Osteocyte (in vitro differentiated cells): Measurements from ENCODE around the gene MEGF11. TPM values are rescaled to one million over a fixed set of nuclear protein-coding genes. Genes with fewer than 3 reads are reported as not detected.

ENCODE experiments used
- DNase-seq: peaks from one replicate; pipeline ENCODE4 v3.0.0; 2021; ENCODE audit warnings: mixed read lengths; ENCODE audit not compliant: unreplicated experiment; ENCODE audit errors: extremely low spot score
- H3K27ac Mint-ChIP-seq: one replicate; pipeline ENCODE4 v1.8.0; 2021; ENCODE audit warnings: mild to moderate bottlenecking, mixed read lengths; ENCODE audit not compliant: unreplicated experiment
- H3K27me3 Mint-ChIP-seq: one replicate; pipeline ENCODE4 v1.8.0; 2021; ENCODE audit warnings: mixed read lengths; ENCODE audit not compliant: unreplicated experiment
- H3K36me3 Mint-ChIP-seq: one replicate; pipeline ENCODE4 v1.8.0; 2021; ENCODE audit warnings: mixed read lengths; ENCODE audit not compliant: unreplicated experiment
- H3K4me1 Mint-ChIP-seq: one replicate; pipeline ENCODE4 v1.8.0; 2021; ENCODE audit warnings: mixed read lengths; ENCODE audit not compliant: unreplicated experiment
- H3K4me3 Mint-ChIP-seq: one replicate; pipeline ENCODE4 v1.8.0; 2021; ENCODE audit warnings: mild to moderate bottlenecking, moderate library complexity, mixed read lengths; ENCODE audit not compliant: unreplicated experiment
- H3K9me3 Mint-ChIP-seq: one replicate; pipeline ENCODE4 v1.8.0; 2021; ENCODE audit warnings: mixed read lengths; ENCODE audit not compliant: unreplicated experiment
- total RNA-seq: library from RNA; stranded (reverse); gene quantifications from 2 replicates; pipeline ENCODE4 v1.2.1, GENCODE V29; 2021
- TF ChIP-seq, protein P1 (sequence below): fragments of 200-600 bp; sonication (generic); IDR thresholded peaks from 2 replicates; pipeline ENCODE4 v1.5.0; 2021; ENCODE audit warnings: antibody characterized with exemption, mild to moderate bottlenecking, moderate library complexity

MEGF11 gene
- total RNA-seq, 1 donor from 2014 or later, result not detected

GRCh38 chr15:66222273-66223198 is 31.0 kb downstream of the MEGF11 start:
- H3K36me3 Mint-ChIP-seq, result no peaks in the 10 kb centered on the region
- TF ChIP-seq, protein P1, sequence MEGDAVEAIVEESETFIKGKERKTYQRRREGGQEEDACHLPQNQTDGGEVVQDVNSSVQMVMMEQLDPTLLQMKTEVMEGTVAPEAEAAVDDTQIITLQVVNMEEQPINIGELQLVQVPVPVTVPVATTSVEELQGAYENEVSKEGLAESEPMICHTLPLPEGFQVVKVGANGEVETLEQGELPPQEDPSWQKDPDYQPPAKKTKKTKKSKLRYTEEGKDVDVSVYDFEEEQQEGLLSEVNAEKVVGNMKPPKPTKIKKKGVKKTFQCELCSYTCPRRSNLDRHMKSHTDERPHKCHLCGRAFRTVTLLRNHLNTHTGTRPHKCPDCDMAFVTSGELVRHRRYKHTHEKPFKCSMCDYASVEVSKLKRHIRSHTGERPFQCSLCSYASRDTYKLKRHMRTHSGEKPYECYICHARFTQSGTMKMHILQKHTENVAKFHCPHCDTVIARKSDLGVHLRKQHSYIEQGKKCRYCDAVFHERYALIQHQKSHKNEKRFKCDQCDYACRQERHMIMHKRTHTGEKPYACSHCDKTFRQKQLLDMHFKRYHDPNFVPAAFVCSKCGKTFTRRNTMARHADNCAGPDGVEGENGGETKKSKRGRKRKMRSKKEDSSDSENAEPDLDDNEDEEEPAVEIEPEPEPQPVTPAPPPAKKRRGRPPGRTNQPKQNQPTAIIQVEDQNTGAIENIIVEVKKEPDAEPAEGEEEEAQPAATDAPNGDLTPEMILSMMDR, result no peak
- H3K9me3 Mint-ChIP-seq, result no peaks in the 10 kb centered on the region
- H3K27me3 Mint-ChIP-seq, result peaks cover 43% of the 10 kb centered on the region
- no peak for DNase-seq
- no peaks in the 10 kb centered on the region for H3K4me1 Mint-ChIP-seq
- no peak overlapping the region for H3K27ac Mint-ChIP-seq
- no peak overlapping the region for H3K4me3 Mint-ChIP-seq

DNA sequence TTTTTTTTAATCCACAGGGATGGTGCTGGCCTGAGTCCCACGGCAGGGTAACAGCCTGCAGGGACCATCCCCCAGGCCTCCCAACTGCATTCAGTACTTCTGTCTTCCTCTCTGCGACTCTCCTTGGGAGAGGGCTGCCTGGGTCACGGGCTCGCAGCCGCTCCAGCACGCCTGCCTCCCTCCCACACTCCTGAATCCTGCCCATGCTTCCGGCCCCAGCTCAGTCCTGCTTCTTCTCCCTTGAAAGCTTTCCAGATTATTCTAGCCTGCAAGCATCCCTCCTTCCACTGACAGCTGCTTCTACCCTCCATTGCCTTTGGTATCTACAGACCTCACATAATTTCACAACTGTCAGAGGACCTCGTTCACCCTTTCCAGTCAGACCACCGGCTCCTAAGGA is 32.4 kb downstream of the MEGF11 start:
- Mint-ChIP-seq H3K27me3 (peaks cover 47% of the 10 kb centered on the region), H3K27ac (no peak overlapping the region), H3K4me1 (no peaks in the 10 kb centered on the region), H3K9me3 (no peaks in the 10 kb centered on the region), H3K36me3 (no peaks in the 10 kb centered on the region), H3K4me3 (no peak overlapping the region)
- no peak for DNase-seq
- TF ChIP-seq, protein P1, result no peak

- no peaks in the 10 kb centered on the region for H3K36me3 Mint-ChIP-seq
- no peaks in the 10 kb centered on the region for H3K9me3 Mint-ChIP-seq
- H3K4me1 Mint-ChIP-seq, result no peaks in the 10 kb centered on the region
- H3K27me3 Mint-ChIP-seq, result peaks cover 51% of the 10 kb centered on the region
- no peak overlapping the region for H3K27ac Mint-ChIP-seq
- TF ChIP-seq, protein P1, result no peak
- DNase-seq, result no peak
- no peak overlapping the region for H3K4me3 Mint-ChIP-seq
Measured at GRCh38 chr15:66220601-66221000, 32.9 kb downstream of the MEGF11 start.

DNA sequence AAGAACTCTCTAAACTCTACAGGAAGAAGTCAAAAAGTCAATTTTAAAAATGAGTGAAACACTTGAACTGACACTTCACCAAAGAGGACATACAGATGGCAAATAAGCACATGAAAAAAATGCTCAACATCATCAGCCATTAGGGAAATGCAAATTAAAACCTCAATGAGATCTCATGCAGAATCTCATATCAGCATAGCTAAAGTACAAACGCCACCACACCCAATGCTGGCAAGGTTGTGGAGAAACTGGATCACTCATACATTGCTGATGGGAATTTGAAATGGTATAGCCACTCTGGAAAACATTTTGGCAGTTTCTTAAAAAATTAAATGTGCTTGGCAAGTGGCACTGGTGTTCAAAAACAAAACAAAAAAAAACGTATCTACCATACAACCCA is 34.2 kb downstream of the MEGF11 start:
- no peak for DNase-seq
- H3K36me3 Mint-ChIP-seq, result no peaks in the 10 kb centered on the region
- no peaks in the 10 kb centered on the region for H3K4me1 Mint-ChIP-seq
- H3K27me3 Mint-ChIP-seq, result peaks cover 58% of the 10 kb centered on the region
- no peak overlapping the region for H3K27ac Mint-ChIP-seq
- no peaks in the 10 kb centered on the region for H3K9me3 Mint-ChIP-seq
- H3K4me3 Mint-ChIP-seq, result no peak overlapping the region
- TF ChIP-seq, protein P1, result no peak

DNA sequence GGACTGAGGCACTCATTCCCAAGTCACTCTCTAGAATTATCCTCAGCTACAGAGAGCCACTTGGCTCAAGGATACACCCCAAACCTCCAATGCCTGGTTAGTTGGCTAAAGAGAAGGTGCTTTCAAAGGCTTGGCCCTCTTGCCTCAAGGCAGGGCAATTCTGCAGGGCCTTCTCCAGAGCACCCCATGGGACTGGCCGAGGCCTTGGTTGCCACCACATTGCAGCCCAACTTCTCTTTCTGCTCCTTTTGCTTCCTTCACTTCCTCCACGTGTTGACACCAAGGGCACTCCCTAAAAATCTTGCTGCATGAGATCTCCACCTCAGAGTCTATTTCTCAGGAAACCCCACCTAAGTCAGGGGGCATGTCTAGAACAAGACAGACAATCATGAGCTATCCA is 36.7 kb downstream of the MEGF11 start:
- TF ChIP-seq, protein P1, result no peak
- H3K4me1 Mint-ChIP-seq, result no peaks in the 10 kb centered on the region
- no peak overlapping the region for H3K27ac Mint-ChIP-seq
- H3K9me3 Mint-ChIP-seq, result no peaks in the 10 kb centered on the region
- no peak for DNase-seq
- H3K27me3 Mint-ChIP-seq, result peaks cover 43% of the 10 kb centered on the region
- no peak overlapping the region for H3K4me3 Mint-ChIP-seq
- H3K36me3 Mint-ChIP-seq, result no peaks in the 10 kb centered on the region
